HG03342 (cell line): ENCODE measurements around the gene GADD45B.
A peak's percentile ranks its signal among the peaks of the same experiment; 100 is the strongest.

ENCODE experiments used
- ATAC-seq: cut with Tn5 transposase; IDR thresholded peaks from one replicate; pipeline ENCODE4 v1.9.1; 2021; ENCODE audit warnings: mild to moderate bottlenecking, moderate library complexity; ENCODE audit not compliant: unreplicated experiment

The GADD45B gene, protein sequence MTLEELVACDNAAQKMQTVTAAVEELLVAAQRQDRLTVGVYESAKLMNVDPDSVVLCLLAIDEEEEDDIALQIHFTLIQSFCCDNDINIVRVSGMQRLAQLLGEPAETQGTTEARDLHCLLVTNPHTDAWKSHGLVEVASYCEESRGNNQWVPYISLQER

DNA sequence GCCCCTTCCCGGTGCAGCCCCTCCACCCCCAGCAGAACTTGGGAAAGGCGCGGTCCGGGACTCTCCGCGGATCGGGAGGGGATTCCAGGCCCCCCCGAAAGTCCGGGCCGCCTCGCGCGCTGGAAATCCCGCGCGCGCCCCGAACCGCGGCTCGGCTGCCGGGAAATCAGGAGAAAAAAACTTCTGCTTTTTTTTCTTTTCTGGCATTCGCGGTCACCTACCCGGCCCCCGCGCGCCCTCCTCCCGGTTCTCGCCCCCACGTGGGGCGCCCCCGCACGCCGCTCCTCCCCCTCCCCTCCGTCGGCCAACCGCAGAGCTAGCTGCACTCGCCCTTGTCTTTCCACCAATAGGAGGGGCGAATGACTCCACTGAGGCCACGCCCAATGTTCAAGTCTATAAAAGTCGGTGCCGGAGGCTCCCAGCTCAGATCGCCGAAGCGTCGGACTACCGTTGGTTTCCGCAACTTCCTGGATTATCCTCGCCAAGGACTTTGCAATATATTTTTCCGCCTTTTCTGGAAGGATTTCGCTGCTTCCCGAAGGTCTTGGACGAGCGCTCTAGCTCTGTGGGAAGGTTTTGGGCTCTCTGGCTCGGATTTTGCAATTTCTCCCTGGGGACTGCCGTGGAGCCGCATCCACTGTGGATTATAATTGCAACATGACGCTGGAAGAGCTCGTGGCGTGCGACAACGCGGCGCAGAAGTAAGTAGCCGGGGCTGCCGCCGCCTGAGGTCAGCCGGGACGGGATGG lies at the start of gene GADD45B:
GADD45B (plus strand) TSS at position 426 of the 749 bp plus-strand sequence; CDS start at position 658, 232 bp downstream.
- ATAC-seq: peak; percentile 44

DNA sequence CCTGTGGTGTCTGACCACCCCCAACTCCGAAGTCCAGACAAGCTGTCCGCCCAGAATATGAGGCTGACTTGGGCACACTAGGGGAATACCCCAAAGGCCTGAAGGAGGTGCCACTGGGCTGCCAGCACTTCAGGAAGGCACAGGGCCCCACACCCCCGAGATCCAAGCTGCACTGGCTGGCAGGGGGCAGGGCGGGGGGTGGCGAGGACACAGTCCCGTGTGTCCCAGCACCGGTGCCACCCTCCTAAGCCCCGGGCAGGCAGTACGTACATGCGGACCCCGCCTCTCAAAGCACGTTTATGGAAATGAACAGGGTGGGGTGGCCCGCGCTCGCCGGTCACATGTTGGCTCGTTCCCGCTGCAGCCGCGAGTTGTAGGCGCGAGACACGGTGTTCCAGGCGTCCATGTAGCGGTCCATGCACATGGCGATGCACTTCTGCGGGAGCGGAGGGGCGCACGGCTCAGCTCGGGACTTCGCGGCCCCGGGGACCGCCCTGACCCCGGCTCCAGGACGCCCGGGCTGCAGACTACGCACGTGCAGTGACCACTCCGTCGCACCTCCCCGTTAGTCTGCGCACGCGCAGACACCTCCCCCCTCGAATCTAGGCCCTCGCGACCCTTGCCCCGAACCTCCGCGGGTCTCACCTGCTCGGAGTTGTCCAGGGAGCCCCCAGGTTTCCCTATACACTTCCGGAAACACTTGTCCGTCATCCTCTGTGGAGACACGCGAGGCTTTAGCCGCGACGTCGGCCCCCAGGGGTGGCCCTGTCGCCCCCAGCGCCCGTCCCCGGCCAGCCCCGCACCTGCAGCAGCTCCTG lies 49.1 kb upstream of the GADD45B start:
- peak; percentile 18 for ATAC-seq

- ATAC-seq: peak; percentile 82
Measured at GRCh38 chr19:2427429-2428320, 48.3 kb upstream of the GADD45B start, which contains the start of gene TIMM13. Gene TIMM13, minus strand, starts transcription at chr19:2427586. Its CDS starts 53 bp downstream, at chr19:2427533.

DNA sequence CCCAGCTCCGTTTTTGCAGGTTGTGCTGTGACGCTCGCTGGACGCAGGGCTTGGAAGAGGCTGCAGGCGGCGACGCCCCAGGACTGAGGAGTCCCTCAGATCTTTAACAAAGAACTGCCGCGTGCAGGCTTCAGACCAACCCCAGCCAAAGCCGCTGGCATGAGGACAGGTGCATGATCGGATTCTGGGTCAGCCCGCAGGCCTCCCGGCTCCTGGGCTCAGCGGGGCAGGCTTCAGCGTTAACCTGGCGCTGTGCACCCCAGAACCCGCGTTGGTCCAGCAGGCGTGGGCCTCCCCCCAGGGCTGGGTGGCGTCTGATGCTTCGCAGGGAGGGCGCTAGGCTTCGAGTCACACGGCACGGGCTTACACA lies 47.6 kb upstream of the GADD45B start:
- no peak for ATAC-seq

DNA sequence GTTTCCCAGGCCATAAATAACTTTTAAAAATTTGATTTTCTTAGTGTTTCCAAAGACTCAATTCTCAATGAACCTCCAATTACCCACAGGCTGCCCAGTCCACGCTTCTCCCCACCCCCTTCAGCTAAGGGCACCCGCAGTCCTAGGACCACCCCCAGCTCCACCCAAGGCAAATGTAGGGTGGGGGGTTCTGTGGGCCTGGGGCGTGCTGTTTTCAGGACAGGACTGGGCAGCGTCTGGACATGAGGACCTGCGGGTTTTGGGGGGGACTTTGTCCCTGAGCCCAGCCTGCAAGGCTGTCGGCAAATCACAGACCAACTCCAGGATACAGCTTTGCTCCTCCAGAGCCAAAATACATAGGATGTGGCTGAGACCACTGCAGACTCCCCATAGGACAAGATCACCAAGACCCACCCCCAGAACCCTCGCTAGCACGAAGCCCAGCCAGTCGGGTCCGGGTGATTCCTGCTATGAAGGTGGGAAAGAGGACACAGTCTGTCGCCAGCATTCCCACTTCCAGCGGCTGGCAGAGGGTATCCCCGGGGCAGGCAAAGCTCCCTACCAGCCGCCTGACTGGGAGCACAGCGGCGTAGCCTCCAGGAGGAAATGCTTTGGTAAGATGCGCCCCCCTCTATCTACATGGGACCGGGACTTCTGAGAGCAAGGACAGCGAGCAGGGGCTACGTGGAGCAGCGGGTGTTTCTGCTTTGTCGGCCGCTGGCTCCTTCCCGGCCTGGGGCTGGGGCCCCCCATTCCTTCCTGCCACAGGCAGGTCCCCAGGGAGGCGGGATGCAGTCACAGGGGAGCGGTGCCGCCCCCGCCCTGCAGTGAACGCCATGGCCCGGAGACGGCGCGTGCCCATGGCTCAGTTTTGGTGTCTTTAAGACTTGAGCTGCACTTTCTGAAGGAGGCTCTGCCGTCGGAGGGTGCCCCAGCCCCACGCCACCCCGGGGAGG lies 46.9 kb upstream of the GADD45B start:
- ATAC-seq: no peak

DNA sequence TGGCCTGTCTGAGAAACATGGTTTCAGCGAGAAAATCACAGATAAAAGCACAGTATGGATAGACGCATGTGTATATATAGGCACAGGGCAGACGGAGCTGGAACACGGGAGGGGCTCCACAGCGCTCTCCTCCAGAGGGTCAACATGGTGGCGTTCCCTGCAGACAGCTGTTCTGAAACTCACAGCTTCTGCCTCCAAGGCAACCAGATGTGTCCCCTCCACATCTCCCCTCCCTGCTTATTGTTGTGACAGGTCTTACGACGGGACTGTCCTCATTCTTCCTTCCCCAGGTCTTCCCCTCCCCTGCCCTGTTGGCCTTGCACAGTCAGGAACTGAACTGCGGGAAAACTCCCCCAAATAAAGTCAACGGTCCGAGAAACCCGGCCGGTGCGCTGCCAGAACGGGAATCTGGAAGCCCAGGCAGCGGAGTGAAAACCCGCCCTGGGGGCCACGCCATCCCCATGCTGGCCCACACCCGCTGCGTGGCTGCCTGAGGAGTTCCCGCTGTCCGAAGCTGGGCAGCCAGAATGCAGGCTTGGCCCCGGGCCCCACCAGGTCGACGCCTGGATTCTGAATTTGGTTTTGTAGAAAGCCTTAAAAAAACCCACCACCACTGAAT lies 45.9 kb upstream of the GADD45B start:
- ATAC-seq: no peak

- ATAC-seq: no peak
Measured at GRCh38 chr19:2431318-2432055, 44.4 kb upstream of the GADD45B start.

DNA sequence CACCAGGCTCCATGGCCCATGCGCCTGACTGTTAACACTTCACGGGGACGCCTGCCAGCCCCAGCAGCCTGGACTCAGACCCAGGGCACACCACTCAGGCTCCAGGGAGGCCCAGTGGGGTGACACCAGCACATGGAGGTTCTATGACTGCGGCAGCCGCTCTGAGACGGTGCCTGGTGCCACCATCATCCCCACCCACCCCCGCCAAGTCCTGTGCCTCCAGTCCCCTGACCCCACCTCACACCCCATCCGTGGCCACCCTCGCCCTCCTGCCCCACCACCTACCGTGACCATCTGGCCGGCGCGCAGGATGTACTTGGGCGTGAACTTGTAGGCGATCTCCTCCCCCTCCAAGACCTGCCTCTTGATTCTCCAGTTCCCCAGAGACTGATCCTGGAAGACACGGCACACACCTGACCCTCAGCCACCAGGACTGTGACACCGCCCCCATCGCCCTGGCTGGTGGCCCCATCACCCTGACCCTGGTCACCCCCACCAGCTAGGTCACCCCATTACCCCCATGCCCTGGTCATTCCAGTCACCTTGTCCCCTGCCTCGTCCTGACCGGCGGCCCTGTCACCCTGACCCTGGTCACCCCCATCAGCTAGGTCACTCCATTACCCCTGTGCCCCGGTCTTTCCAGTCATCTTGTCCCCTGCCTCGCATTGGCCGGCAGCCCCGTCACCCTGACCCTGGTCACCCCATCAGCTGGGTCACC lies 43.6 kb upstream of the GADD45B start:
- no peak for ATAC-seq

GRCh38 chr19:2433854-2434253 lies 42.1 kb upstream of the GADD45B start:
- no peak for ATAC-seq

- no peak for ATAC-seq
Measured at GRCh38 chr19:2434267-2434666, 41.7 kb upstream of the GADD45B start.

- ATAC-seq: no peak
Measured at GRCh38 chr19:2434721-2435265, 41.1 kb upstream of the GADD45B start.

GRCh38 chr19:2436384-2436783 lies 39.5 kb upstream of the GADD45B start:
- no peak for ATAC-seq

- no peak for ATAC-seq
Measured at GRCh38 chr19:2436926-2437325, 39.0 kb upstream of the GADD45B start.

DNA sequence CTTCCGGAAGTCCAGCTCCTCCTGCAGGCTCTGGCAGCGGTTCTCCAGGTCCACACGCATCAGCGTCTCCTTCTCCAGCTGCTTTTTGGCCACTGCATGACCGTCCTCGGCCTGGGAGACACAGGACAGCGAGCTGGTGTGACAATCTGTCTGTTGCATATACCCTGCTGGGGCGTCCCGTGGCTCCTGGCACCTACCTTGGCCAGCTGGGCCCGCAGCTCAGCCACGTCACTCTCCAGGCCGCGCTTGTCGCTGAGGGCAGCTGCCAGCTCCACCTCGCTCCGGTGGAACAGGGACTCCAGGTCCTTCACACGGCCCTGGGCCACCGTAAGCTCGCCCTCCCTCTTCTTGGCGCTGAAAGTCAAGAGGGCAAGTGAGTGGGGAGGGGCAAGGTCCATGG lies 37.7 kb upstream of the GADD45B start:
- no peak for ATAC-seq

DNA sequence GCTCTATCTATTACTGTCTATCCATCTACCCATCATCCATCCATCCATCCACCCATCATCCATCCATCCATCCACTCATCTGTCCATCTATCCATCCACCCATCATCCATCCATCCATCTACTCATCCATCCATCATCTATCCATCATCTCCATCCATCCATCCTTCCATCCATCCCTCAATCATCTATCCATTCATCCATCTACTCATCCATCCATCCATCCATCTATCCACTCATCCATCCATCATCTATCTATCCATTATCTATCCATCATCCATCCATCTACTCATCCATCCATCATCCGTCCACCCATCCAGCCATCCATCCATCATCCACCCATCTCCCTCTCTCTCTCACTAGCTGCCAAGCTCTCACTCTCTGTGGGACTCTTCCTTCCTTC lies 35.4 kb upstream of the GADD45B start:
- no peak for ATAC-seq

- no peak for ATAC-seq
Measured at GRCh38 chr19:2441096-2441752, 34.7 kb upstream of the GADD45B start.
